Measurements from ENCODE around the gene BICD1.

- TF ChIP-seq GATA2 (IDR thresholded peaks at IDR 0.05; ENCODE audit: low read depth, low read length) (no peak), GATA3 (IDR thresholded peaks at IDR 0.05; ENCODE audit: low read depth, low read length) (no peak)
These were observed 288.4 kb downstream of the BICD1 start for GRCh38 chr12:32395026-32395425.
